HG03066 (cell line): ENCODE results near the gene GPR68.
"Not testable (repeated sequence)": the region's sequence is repeated elsewhere in the genome, so short reads cannot be mapped to it uniquely, and the experiment has no call there.

Experiments
- ATAC-seq: cut with Tn5 transposase; IDR thresholded peaks from one replicate; pipeline ENCODE4 v1.9.1; 2021; ENCODE audit warnings: low read depth; ENCODE audit not compliant: unreplicated experiment

GPR68 gene

DNA sequence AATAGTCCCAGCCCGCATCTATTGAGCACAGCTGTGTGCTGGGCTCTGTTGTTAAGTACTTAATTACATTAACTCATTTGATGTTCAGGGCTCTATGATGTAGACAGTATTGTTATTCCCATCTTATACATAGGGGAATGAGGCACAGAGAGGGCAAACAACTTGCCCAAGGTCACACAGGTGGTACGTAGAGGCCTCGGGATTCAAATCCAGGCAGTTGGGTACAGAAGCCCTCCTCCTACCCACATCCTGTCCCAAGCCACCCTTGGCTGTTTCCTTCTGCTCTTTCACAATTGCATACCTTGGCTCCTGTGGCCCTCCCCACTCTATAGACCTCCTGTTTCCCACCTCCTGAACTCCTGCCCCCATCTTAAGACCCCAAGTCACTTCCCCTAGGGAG lies 10.0 kb upstream of the GPR68 start:
- no peak for ATAC-seq

DNA sequence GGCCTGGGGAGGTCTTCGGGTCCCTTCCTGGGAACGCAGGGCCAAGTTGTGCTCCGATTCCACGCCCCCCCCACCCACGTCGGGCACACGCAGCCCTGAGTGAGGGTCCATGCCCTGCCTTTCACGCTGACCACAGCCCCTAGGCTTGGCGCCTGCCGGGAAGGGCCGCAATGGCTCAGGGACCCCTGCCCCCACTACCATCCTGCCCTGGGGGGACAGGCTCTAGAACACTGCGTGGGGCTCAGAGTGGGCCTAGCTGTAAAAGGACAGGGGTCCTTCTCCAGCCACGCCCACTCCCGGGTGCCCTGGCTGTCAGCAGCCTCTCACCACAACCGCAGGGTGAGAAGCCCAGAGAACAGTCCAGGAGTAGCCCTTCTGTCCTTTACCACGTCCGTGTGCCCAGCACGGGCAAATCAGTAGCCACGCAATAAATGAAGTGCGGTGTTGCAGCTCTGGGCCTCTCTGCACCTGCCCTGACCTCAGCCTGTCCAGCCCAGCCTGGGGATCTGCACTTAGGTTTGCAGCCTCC lies 9.4 kb upstream of the GPR68 start:
- ATAC-seq = no peak

DNA sequence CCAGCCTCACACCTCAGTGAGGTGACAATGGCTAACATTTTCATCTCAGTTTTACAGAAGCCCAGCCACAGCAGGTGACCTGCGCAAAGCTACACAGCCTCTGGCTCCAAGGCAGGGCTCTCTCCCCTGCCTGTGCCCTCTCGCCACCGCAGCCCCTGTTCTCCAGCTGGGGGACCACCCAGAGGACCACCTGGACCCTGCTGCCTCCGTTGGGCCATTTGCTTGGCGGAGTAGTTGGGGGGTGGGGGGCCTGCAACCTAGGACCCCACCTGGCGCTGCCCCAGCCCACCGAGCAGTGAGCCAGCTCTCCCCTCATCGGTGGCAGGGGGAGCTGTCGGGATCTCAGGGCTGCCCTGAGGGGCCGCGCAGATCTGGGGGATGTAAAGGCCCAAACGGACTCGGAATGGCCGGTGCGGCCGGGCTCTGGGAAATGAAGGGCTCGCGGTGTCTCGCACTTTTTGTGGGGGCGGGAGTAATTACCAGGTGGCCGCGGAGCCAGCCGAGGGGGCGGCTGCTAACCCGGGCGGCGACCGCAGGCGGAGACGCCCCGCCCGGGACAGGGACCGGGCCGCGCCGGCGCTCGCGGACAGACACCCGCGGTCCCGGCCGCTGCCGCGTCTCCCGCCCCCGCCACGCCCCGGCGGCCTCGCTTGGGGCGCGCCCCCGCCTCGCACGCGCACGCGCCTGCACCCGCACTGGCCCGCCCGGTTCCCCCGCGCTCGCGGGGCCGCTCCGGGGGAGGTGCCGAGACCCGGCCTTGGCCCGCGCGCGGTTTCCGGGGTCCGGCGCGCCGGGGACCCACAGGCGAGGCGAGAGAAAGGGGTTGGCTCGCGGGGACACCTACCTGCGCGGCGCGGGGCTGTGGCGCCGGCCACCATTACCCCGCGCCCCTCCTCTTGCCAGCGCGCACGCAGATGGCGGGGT lies 8.6 kb upstream of the GPR68 start:
- no peak for ATAC-seq

DNA sequence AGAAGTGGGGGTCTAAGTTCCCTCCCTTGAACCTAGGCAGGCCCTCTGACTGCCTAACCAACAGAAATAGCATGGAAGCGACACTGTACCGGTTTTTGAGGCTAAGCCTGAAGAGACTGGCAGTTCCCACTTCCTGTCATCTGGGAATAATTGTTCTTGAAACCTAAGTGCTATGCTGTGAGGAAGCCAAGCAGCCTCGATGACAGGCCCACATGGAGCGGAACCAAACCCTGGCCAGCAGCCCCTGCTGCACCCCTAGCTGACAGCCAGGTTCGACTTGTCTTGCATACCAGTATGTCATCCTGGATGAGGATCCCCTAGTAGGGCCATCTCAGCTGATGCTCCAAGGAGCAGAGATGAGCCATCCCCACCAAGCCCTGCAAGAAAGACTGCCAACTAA lies 6.4 kb upstream of the GPR68 start:
- no peak for ATAC-seq

GRCh38 chr14:91249841-91250616 lies 5.5 kb upstream of the GPR68 start:
- ATAC-seq = peak; percentile 78

DNA sequence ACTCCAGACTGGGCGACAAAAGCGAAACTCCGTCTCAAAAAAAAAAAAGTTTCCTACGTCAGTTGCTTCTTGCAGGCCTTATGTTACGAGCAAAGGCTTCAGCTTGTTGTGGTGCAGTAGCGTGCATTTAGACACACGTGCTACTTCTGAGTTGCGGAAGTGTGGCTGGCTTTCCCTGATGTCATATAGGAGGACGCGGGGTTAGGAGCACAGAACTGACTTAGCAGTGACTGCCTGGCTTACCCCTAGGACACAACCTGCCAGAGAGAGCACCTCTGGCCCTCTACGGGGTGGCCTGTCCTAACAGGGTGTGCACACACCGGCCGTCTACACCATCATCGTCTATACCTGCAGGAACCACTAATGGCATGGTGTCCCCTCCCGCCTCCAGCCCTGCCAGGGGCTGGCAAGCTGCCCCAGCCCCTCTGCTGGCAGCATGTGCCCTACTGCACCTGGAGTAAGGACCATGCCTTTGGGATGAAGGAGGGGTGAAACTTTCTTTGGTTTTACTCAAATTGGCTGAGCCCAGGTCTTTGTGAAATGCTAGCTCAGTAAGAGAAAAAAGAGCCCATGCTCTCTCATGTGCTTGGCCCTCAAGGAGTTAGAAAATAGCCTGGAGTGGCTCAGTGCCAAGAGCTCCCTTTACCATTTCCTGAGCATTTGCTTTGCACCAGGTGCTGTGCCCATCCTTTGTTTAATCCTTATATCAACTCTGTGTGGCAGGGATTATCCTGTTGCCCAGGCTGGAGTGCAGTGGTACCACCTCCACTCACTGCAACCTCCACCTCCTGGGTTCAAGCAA lies 1.7 kb upstream of the GPR68 start:
- no peak for ATAC-seq

DNA sequence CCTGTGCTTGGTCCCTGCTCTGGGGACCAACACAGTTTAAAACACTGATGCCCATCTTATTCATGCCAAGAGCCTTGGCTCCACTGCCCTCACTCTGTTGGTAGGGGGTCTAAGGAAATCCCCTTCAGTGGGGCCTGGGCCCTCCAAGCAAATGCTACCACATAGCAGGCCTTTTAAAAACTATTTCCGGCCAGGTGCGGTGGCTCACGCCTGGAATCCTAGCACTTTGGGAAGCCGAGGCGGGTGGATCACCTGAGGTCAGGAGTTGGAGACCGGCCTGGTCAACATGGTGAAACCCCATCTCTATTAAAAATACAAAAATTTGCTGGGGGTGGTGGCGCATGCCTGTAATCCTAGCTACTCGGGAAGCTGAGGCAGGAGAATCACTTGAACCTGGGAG lies 1.1 kb upstream of the GPR68 start:
- ATAC-seq = not testable (repeated sequence)

GRCh38 chr14:91245029-91245428 lies 525 bp upstream of the GPR68 start:
- no peak for ATAC-seq

DNA sequence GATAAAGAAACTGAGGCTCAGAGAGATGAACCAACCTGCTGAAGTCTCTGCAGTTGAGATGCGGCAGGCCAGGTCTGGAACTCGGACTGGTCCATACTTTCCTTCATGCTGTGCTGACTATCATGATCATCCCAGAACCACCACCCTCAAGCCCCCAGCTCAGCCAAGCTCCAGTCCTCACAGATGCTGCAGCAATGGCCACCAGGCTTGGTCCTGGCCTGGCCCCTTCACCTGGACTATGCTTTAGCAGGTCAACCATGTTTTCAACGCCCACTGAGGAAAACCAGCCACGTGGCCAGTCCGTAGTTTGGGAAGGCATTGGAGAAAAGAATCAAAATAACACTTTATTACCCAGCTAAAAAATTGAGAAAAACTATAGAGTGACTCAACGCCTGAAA lies 1.4 kb downstream of the GPR68 start:
- peak; percentile 6 for ATAC-seq

GRCh38 chr14:91242635-91243034 lies 1.9 kb downstream of the GPR68 start:
- ATAC-seq = no peak

- ATAC-seq = peak; percentile 72
Observed at GRCh38 chr14:91241863-91242262, 2.6 kb downstream of the GPR68 start.

- ATAC-seq = no peak
Observed at GRCh38 chr14:91238661-91239060, 5.8 kb downstream of the GPR68 start.

DNA sequence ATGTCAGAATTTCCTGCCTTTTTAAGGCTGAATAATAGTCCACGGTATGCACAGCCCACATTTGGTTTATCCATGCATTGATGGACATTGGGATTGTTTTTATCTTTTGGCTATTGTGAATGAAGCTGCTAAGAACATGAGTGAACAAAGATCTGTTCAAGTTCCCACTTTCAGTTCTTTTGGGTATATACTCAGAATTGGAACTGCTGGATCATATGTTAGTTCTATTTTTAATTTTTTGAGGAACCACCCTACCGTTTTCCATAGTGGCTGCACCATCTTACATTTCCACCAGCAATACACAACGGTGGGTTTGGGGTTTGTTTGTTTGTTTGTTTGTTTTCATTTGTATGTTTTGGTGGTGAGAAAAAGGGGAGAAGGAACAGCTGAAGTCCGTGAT lies 6.4 kb downstream of the GPR68 start:
- ATAC-seq = no peak

DNA sequence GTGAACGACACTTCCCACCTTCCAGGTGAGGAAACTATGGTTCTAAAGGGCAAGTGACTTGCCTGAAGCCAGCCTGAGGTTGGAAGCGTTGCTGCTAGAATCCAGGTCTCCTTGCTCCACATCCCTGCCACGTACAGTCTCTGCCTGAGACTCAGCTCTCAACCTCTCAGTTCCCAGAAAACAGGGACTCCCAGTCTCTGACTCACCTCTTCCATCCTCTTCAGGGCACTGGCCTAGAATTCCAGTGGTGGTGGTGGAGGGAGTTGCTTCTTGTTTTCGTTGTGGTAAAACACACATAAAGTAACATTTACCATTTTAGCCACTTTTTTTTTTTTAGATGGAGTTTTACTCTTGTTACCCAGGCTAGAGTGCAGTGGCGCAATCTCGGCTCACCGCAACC lies 7.3 kb downstream of the GPR68 start:
- no peak for ATAC-seq

GRCh38 chr14:91235841-91236240 lies 8.7 kb downstream of the GPR68 start:
- no peak for ATAC-seq

- ATAC-seq = no peak
Observed at GRCh38 chr14:91234791-91235114, 9.8 kb downstream of the GPR68 start.

DNA sequence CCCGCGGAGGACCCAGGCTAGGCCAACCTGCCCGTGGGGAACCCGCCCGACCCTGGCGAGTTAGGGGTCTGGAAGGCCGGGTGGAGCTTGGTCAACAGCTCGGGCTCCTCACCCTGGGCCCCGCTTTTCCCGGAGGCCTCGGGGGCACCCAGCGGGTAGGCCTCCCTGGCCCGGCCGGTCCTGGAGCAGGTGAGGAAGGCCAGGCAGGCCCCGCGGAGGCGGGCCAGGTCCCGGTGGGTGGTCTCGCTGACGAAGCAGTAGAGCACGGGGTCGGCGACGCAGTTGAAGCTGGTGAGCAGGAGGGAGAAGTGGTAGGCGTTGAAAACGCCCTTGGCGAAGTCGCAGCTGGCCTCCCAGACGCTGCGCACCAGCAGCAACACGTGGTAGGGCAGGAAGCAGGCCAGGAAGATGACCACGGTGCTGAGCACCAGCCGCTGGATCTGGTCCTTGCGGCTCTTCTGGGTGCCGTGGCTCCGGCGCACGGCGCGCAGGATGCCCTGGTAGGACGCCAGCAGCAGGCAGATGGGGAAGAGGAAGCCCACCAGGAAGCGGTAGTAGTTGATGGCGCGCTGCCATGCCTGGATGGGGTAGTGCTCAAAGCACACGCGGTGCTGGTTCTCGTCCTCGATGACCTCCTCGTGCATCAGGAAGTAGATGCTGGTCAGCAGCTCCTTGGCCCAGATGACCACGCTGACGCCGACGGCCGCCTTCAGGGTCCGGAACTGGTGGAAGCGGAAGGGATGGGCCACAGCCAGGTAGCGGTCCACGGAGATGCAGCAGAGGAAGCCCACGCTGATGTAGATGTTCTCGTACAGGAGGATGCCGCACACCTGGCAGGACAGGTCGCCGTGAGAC lies 10.3 kb downstream of the GPR68 start:
- no peak for ATAC-seq

DNA sequence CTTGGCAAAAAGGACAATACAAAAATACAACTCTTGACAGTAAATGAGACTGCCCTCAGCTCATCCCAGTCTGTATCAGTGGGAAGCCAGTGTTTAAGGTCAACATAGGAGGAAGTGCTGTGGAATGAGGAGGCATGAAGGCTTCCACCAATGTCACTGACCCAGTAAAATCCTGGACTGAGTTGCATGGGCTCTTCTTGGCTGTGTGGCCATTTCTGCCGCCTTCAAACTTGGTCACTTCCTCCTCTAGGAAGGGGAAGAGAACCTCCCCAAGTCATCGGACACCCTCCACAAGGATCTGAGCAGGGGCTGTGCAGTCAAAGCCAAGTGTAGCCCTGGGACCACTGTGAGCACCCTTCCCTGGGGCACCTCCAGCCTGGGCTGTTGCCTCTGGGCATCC lies 11.9 kb downstream of the GPR68 start:
- no peak for ATAC-seq

- ATAC-seq = no peak
Observed at GRCh38 chr14:91232052-91232451, 12.5 kb downstream of the GPR68 start.

DNA sequence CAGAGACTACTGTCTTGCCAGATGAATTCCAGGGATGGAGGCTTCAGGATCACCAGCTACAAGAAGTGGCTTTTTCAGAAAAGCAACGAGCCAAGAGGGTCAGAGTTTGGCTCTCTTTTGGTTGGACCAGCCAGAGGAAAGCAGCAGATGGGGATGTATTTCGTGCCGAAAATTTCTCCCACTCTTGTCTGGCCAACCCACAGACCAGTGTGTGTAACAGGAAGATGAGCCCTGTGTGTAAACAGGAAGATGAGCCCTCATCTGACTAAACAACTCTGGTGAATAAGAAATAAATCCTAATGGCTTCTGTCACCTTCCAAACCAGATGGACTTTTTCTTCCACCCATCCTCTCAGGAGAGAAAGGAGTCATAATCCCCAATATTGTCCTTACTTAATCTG lies 13.1 kb downstream of the GPR68 start:
- no peak for ATAC-seq
